ENCODE measurements around the gene NUAK1. TPM values are rescaled to one million over a fixed set of nuclear protein-coding genes. Genes with fewer than 3 reads are reported as not detected.
A peak's percentile ranks its signal among the peaks of the same experiment; 100 is the strongest.

Gene NUAK1
- total RNA-seq, 4 donors from 2014 or later, result 9.4 to 56.8 (median 26.8) TPM

DNA sequence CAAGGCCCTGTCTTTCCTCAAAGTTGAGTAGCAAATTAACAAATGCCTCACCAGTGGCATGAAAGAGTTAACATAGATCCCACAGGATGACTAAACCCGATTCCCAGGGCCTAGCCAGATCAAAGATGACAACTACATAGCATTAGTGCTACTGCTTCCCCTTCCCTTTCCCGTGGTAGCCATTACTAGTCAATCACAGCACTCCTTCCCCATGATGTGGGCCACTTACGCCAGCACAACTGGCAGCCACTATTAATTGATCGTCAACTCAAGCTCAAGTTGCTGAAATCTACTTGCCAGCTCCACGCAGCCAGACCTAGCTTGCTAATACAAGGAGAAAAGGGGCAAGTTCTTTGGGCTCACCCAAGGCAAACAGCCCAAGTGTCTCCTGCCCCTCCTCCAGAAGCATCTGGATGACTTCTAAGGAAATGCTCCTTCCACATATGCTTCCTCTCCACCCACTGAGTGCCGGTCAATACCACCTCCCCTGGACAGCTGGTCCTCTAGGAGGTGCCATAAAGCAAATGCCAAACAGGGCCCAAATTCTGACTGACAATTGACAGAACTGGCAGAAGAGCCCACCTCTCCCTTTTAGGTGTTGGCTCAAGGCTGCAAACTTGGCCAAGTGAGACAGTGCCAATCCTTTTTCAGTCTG is 72.6 kb downstream of the NUAK1 start:
- H3K36me3 ChIP-seq, result no peaks in the 10 kb centered on the region
- TF ChIP-seq, protein P1, sequence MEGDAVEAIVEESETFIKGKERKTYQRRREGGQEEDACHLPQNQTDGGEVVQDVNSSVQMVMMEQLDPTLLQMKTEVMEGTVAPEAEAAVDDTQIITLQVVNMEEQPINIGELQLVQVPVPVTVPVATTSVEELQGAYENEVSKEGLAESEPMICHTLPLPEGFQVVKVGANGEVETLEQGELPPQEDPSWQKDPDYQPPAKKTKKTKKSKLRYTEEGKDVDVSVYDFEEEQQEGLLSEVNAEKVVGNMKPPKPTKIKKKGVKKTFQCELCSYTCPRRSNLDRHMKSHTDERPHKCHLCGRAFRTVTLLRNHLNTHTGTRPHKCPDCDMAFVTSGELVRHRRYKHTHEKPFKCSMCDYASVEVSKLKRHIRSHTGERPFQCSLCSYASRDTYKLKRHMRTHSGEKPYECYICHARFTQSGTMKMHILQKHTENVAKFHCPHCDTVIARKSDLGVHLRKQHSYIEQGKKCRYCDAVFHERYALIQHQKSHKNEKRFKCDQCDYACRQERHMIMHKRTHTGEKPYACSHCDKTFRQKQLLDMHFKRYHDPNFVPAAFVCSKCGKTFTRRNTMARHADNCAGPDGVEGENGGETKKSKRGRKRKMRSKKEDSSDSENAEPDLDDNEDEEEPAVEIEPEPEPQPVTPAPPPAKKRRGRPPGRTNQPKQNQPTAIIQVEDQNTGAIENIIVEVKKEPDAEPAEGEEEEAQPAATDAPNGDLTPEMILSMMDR (IDR thresholded peaks at IDR 0.05), result no peak
- no peak for TF ChIP-seq POLR2A (IDR thresholded peaks at IDR 0.05)

DNA sequence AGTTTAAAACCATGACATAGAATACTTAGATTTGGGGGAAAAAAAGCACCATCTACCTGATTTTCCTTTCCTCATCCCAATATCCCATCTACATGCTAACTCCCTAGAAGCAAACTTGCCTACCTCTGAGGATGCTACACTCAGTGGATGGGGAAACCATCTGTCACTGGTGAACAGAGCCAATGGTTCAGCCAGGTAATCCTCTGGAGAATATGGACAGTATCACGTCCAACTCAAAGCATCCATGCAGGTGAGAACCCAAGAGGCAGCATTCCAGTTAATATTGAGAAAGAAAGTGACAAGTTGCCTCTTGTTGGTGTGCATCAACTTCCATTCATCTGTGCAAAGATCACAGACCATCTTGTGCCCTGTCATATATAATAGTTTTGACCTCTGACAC is 73.2 kb downstream of the NUAK1 start:
- Histone ChIP-seq H3K27me3 (no peaks in the 10 kb centered on the region), H3K27ac (no peak overlapping the region), H3K36me3 (no peaks in the 10 kb centered on the region), H3K4me1 (peaks cover 0 to 10% of the 10 kb centered on the region in 2 donors), H3K4me3 (no peak overlapping the region), H3K9me3 (no peaks in the 10 kb centered on the region)
- DNase-seq, result no peak
- intact Hi-C loops (cut with DNase I; ENCODE audit: low total_unique reads), result no loop called here
- TF ChIP-seq, protein P1 (IDR thresholded peaks at IDR 0.05), result no peak

More for the DNA sequence above, 72.6 kb downstream of the NUAK1 start:
- intact Hi-C loops (cut with DNase I; ENCODE audit: low total_unique reads), result no loop called here
- Histone ChIP-seq H3K4me3 (no peak overlapping the region), H3K27me3 (no peaks in the 10 kb centered on the region), H3K27ac (peak overlapping the region in 1 of 2 donors; percentile 40), H3K9me3 (no peaks in the 10 kb centered on the region), H3K4me1 (peaks cover 0 to 14% of the 10 kb centered on the region in 2 donors)
- DNase-seq, result no peak

DNA sequence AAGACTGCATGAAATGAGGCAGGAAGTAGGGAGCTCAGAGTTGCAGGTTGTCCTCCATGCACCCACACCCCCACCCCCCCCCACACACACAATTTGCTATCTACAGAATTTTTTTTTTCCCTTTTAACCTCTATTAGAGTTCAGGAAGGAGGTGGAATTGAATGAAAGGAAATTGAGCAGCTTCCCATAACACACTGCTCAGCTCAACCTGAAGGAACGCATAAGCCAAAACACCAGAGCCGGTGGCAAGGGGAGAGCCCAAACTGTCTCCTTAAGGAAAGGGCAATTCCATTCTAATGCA is 74.1 kb downstream of the NUAK1 start:
- TF ChIP-seq, protein P1 (IDR thresholded peaks at IDR 0.05), result no peak
- no peak for TF ChIP-seq POLR2A (IDR thresholded peaks at IDR 0.05)
- intact Hi-C loops (cut with DNase I; ENCODE audit: low total_unique reads), result no loop called here
- no peaks in the 10 kb centered on the region for H3K9me3 ChIP-seq
- no peaks in the 10 kb centered on the region for H3K27me3 ChIP-seq
- H3K36me3 ChIP-seq, result no peaks in the 10 kb centered on the region
- peak overlapping the region in 1 of 2 donors; percentile 33 for H3K27ac ChIP-seq
- peaks cover 0 to 10% of the 10 kb centered on the region in 2 donors for H3K4me1 ChIP-seq
- no peak overlapping the region for H3K4me3 ChIP-seq
- no peak for DNase-seq

DNA sequence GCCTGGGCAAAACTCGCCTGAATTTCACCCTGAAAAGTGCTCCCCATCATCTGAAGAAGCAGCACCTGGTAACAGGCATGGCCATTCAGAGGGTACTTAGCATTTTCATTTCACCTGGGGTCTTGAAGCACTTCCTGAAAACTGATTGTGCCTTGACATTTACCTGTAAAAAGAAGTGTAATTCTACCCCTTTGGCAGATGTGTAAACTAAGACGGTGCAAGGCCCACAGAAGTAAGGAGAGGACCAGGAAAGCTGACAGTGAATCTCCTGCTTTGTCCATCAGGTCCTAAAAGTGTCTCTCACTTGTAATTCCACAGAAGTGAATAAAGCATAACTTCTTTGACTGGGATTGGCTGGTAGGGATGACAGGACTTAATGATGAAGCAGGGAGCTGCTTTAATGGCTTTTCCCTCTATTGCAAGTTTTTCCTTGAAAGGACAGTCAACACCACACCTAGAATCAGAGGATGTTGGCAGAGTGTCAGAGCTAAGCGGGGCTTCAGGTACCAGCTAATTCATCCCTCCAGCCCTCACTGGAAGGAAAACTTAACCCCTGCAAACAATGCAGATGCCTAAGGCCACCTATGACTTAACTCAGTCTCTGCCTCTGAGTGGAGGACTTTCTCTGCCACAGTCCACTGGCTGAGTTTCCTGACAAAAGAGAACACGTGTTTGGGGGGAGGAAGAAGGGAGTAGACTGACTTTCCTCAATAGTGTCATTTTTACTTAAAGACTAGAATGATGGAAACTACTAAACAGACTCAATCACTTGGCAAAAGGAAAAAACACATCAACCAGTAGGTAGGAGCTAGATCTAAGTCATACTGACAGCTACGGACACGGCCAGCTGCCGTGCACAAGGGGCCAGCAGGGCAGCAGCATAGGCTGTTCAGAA is 74.7 kb downstream of the NUAK1 start:
- H3K27ac ChIP-seq, result peak overlapping the region; percentile 8 to 48
- H3K36me3 ChIP-seq, result no peaks in the 10 kb centered on the region
- H3K4me1 ChIP-seq, result peaks cover 0 to 10% of the 10 kb centered on the region in 2 donors
- DNase-seq, result no peak
- intact Hi-C loops (cut with DNase I; ENCODE audit: low total_unique reads), result no loop called here
- H3K4me3 ChIP-seq, result no peak overlapping the region
- no peak for TF ChIP-seq POLR2A (IDR thresholded peaks at IDR 0.05)
- TF ChIP-seq, protein P1 (IDR thresholded peaks at IDR 0.05), result no peak
- H3K27me3 ChIP-seq, result no peaks in the 10 kb centered on the region
- no peaks in the 10 kb centered on the region for H3K9me3 ChIP-seq

DNA sequence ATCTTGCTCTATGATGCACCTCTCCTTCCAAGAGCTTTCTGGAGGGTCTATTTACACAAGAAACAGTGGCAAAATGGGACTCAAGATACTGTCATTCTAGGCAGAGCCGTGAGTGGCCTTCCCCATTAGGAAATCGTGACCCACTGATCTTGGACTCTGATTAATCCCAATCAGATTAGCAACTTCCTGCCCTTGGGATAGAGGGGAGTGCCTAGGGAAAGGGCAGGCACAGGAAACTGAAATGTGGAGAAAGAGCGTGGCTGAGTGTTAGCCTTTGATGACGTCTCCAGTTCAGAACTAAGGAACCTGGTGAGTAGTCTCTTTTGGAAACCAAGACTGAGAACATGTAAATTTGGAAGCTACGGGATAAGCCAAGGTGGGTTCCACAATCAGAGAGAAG is 76.1 kb downstream of the NUAK1 start:
- peak overlapping the region; percentile 7 to 39 for H3K27ac ChIP-seq
- no peak for DNase-seq
- intact Hi-C loops (cut with DNase I; ENCODE audit: low total_unique reads), result no loop called here

More for the DNA sequence above, 76.1 kb downstream of the NUAK1 start:
- TF ChIP-seq, protein P1 (IDR thresholded peaks at IDR 0.05), result no peak
- no peak for TF ChIP-seq POLR2A (IDR thresholded peaks at IDR 0.05)
- H3K4me1 ChIP-seq, result peaks cover 0 to 10% of the 10 kb centered on the region in 2 donors
- no peaks in the 10 kb centered on the region for H3K36me3 ChIP-seq
- no peak overlapping the region for H3K4me3 ChIP-seq
- no peaks in the 10 kb centered on the region for H3K27me3 ChIP-seq
- H3K9me3 ChIP-seq, result no peaks in the 10 kb centered on the region
